RWPE1 (cell line): ENCODE measurements around the gene MRPL24.
A peak's percentile ranks its signal among the peaks of the same experiment; 100 is the strongest.
"Not testable (repeated sequence)": the region's sequence is repeated elsewhere in the genome, so short reads cannot be mapped to it uniquely, and the experiment has no call there.

Experiments
- CTCF ChIA-PET: fragments of 350-600 bp; sonication (Branson Sonifier 250); formaldehyde crosslinking; extraction: SDS; loops from one replicate; lab custom pipeline; 2021; lab: Yijun Ruan, JAX
- POLR2A ChIA-PET: fragments of 400-600 bp; formaldehyde crosslinking; extraction: SDS; loops from one replicate; lab custom pipeline; 2020; ENCODE audit warnings: antibody characterized with exemption; ENCODE audit not compliant: low non-redundant PET; lab: Yijun Ruan, JAX
- DNase-seq: peaks from one replicate; pipeline ENCODE4 v3.0.0; 2012; ENCODE audit warnings: low spot score
- H3K27ac ChIP-seq: fragments of 450-650 bp; 2 replicates; pipeline ENCODE4 v1.5.1; 2017
- CTCF ChIP-seq: fragments of 450-650 bp; conservative IDR thresholded peaks from 2 replicates; pipeline ENCODE4 v1.5.1; 2017; ENCODE audit warnings: low read depth, mild to moderate bottlenecking

The MRPL24 gene

GRCh38 chr1:156760796-156761104, 19.9 kb upstream of the MRPL24 start:
- DNase-seq: no peak
- no peak for TF ChIP-seq CTCF
- ChIA-PET CTCF (interaction anchor here (0.6 to 0.8 kb wide), 3 partner anchors 26 to 53 kb away, joined by 3 to 10 read pairs (median 4); no protein-coding TSS in a partner anchor), POLR2A (interaction anchor here (0.6 to 0.9 kb wide), 3 partner anchors 9 to 69 kb away, joined by 3 to 4 read pairs (median 3); partner anchors contain the start of gene HDGF)
- no peak overlapping the region for H3K27ac ChIP-seq

- CTCF ChIA-PET: interaction anchor here (0.6 to 0.8 kb wide), 3 partner anchors 26 to 53 kb away, joined by 3 to 10 read pairs (median 4); no protein-coding TSS in a partner anchor
Measured at GRCh38 chr1:156760092-156760795, 19.4 kb upstream of the MRPL24 start.

GRCh38 chr1:156757572-156758253, 16.8 kb upstream of the MRPL24 start:
- DNase-seq, H3K27ac ChIP-seq, POLR2A ChIA-PET: not testable (repeated sequence)
- CTCF ChIA-PET: interaction anchor here (0.7 to 1.0 kb wide), 3 partner anchors 8 to 48 kb away, joined by 3 read pairs; no protein-coding TSS in a partner anchor

More at GRCh38 chr1:156760092-156760795, 19.4 kb upstream of the MRPL24 start:
- no peak for TF ChIP-seq CTCF
- DNase-seq: no peak
- POLR2A ChIA-PET: interaction anchor here (0.6 to 0.9 kb wide), 3 partner anchors 9 to 69 kb away, joined by 3 to 4 read pairs (median 3); partner anchors contain the start of gene HDGF
- 0 out of 2 replicates have a peak overlapping the region, but pooled peaks have one; percentile 9 for H3K27ac ChIP-seq

GRCh38 chr1:156756355-156756754, 15.5 kb upstream of the MRPL24 start:
- DNase-seq: no peak
- no peak for TF ChIP-seq CTCF
- CTCF ChIA-PET: interaction anchor here (1.2 kb wide), 1 partner anchor 66 kb away, joined by 5 read pairs; no protein-coding TSS in a partner anchor
- POLR2A ChIA-PET: no interaction called here
- no peak overlapping the region for H3K27ac ChIP-seq

- ChIA-PET POLR2A (no interaction called here), CTCF (interaction anchor here (1.2 kb wide), 1 partner anchor 66 kb away, joined by 5 read pairs; no protein-coding TSS in a partner anchor)
- no peak for DNase-seq
- TF ChIP-seq CTCF: no peak
- H3K27ac ChIP-seq: no peak overlapping the region
Measured at GRCh38 chr1:156755527-156755950, 14.7 kb upstream of the MRPL24 start.

- ChIA-PET POLR2A (interaction anchor here (0.6 kb wide), 1 partner anchor 172 kb away, joined by 9 read pairs; no protein-coding TSS in a partner anchor), CTCF (no interaction called here)
- no peak for TF ChIP-seq CTCF
- peak overlapping the region; percentile 29; the same call in 1 of the 2 replicates for H3K27ac ChIP-seq
- DNase-seq: no peak
Measured at GRCh38 chr1:156754219-156754618, 13.3 kb upstream of the MRPL24 start.
